Erythroblast (primary cell): ENCODE results near the gene NEDD4L.
"Not testable (repeated sequence)": the region's sequence is repeated elsewhere in the genome, so short reads cannot be mapped to it uniquely, and the experiment has no call there.

Experiments used
- DNase-seq, 2 experiments: peaks; one replicate each; lab custom pipeline; 2025; lab: John Stamatoyannopoulos, UW
- GATA1 ChIP-seq: IDR thresholded peaks from 2 replicates; pipeline ENCODE4 v1.6.1; 2011; ENCODE audit warnings: low read depth, mild to moderate bottlenecking, control low read depth, low read length, moderate library complexity
- POLR2A ChIP-seq: IDR thresholded peaks from 2 replicates; pipeline ENCODE4 v1.6.1; 2011; ENCODE audit warnings: mild to moderate bottlenecking, low read length

NEDD4L gene

GRCh38 chr18:58163004-58163590 is 119.1 kb downstream of the NEDD4L start:
- no peak for DNase-seq
- TF ChIP-seq POLR2A (no peak), GATA1 (no peak)

DNA sequence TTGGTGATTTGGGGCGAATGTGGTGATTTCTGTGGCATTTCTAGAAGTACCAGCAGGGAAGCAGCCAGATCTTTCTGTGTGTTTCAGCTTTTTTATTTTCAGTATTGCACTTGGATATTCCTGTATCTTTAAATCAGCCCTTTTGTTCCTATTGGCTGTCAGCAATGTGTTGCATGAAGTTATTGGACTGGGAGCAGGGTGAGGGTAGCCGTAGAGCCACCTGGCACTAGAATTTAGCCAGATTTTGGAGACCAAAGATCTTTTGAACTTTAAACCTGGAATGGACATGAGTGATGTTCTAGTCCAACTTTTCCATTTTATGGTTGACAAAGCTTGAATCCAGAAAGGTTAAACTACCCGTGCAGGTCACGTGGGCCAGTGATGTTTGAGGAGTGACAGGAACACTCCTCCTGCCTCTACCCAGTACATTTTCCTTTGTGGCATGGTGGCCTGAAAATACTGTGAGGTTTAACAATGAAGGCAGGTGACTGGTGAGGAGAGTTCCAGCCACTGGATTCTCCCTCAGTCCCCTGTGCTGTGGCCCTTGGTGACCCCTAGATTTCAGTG is 122.3 kb downstream of the NEDD4L start:
- TF ChIP-seq POLR2A (no peak), GATA1 (no peak)
- DNase-seq = no peak

DNA sequence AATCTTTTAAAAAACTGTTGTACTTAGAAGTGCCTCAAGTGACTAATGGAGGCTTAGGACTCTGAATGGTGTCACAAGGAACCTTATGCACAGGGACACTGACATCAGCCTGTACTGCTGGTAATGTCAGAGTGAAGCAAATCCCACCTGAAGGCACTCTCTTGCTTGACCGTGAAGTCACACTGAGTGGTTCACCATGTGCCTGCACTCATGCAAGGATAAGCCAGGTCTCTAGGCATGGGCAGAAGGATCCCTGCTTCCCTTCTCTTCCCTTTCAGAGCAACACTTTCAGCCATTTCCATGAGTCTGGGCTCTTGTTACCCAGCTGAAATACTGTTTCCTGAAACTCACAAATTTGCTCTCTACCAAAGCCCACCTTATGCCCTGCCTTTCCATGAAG is 123.0 kb downstream of the NEDD4L start:
- no peak for DNase-seq
- TF ChIP-seq POLR2A (no peak), GATA1 (no peak)

- TF ChIP-seq POLR2A (no peak), GATA1 (no peak)
- no peak for DNase-seq
Measured at GRCh38 chr18:58168221-58168620, 124.2 kb downstream of the NEDD4L start.

DNA sequence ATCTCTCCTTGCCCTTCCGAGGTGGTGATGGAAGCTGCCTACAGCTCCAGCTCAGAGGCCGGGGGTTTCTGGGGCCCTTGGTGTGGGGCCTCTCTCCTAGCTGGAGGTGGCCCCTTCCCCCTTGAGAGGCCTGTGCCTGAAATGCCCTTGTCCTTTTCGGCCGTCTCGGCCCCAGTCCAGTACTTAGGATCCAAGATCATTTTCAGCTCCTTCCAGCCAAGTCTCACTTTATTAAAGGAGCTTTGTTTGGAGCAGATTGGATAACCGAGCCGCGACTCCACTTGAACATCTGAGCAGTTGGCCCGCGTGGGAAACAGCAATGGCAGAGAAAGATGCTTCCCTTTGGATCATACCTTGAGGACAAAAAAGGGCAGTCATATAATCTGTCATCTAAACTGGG is 125.0 kb downstream of the NEDD4L start:
- DNase-seq = no peak
- TF ChIP-seq GATA1 = no peak
- TF ChIP-seq POLR2A = no peak

DNA sequence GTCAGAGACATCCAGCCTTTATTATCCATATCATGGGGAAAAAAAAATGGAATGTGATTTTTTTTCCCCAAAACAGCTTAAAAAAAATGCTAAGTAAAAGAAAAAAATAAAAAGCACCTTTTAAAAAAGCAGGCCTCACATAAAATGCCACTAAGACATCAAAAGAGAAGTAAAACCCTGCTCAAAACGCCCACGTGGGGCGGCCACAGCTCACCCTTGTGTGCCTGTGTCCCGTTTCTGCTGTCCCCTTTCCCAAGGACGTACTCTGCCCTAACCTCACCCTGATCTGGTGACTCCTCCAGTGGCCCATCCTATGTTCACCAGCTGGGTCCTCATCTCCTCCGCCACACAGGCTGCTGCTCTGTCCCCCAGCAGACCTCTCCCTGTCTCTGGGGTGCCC is 125.4 kb downstream of the NEDD4L start:
- no peak for TF ChIP-seq GATA1
- TF ChIP-seq POLR2A = no peak
- no peak for DNase-seq

DNA sequence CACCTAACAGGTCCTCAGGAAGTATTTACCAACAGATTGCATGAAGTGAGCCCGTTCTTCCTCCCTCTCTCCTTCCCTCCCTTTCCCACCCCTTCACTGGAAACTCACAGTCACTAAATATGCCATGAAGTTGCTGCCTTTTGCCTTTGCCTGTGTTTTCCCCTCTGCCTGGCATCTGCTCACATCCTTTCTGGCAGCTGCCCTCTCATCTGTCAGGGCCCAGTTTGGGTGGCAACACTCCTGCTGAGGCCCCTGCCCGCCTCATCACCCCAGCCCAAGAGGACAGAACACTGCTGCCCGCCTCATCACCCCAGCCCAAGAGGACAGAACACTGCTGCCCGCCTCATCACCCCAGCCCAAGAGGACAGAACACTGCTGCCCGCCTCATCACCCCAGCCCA is 126.0 kb downstream of the NEDD4L start:
- DNase-seq = not testable (repeated sequence)

- TF ChIP-seq POLR2A (no peak), GATA1 (no peak)
- no peak for DNase-seq
Measured at GRCh38 chr18:58172031-58172430, 128.0 kb downstream of the NEDD4L start.

- TF ChIP-seq GATA1 (no peak), POLR2A (no peak)
- no peak for DNase-seq
Measured at GRCh38 chr18:58174285-58174684, 130.3 kb downstream of the NEDD4L start.

- TF ChIP-seq GATA1 = no peak
- no peak for DNase-seq
Measured at GRCh38 chr18:58175122-58175785, 131.2 kb downstream of the NEDD4L start.

DNA sequence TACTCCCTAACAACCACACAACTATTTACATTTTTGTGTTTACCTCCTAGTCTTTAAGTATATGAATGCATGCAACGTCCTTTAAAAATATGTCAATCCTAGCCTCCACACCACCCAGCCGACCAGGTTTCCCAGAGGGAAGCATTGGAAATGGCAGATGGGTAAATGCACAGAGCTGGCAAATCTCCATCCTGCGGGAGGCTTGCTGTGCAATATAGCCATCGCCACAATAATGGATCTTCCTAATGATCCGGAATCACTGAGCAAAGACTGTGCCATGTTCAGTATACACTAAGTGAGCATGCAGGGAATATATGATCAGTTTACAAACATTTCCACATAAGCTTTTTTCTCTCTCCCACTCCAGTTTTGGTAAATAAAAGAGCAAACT is 131.8 kb downstream of the NEDD4L start:
- TF ChIP-seq POLR2A (no peak), GATA1 (no peak)

DNA sequence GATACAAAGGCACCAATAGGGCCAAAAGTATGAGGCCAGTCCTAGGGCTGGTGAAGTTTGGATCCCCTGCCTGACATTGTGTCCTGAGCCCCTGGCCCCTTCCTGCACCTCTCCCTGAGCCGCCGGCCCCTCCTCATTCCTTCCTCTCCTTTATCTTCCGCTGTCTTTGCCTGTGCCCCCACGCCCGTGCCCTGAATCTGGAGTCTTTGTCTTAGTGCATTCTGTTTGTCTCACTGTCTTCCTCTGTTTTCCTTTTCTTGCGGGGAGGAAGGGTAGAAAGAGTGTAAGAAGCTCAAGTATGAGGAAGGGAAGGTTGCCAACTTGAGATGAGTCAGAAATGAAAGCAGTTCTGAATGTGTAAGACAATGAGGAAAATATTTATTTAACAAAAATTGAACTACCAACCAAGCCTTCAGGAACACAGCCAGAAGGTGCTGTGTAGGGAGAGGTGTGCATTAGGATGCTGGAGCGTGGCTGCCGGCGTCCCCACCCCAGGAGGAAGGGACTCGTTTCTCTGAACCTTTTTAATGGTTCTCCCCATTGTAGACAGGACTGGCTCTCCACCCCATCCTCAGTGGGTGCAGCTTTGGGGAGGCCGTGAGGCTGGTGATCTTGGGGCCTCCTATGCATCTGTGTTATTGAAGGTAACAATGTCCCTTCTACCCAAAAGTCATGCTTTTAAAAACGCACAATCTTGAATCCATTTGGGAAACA is 133.1 kb downstream of the NEDD4L start:
- DNase-seq = no peak
- no peak for TF ChIP-seq GATA1
- no peak for TF ChIP-seq POLR2A

More for the DNA sequence above, 131.8 kb downstream of the NEDD4L start:
- no peak for DNase-seq

GRCh38 chr18:58177896-58178470 is 134.0 kb downstream of the NEDD4L start:
- DNase-seq = no peak
- TF ChIP-seq GATA1 (no peak), POLR2A (no peak)

DNA sequence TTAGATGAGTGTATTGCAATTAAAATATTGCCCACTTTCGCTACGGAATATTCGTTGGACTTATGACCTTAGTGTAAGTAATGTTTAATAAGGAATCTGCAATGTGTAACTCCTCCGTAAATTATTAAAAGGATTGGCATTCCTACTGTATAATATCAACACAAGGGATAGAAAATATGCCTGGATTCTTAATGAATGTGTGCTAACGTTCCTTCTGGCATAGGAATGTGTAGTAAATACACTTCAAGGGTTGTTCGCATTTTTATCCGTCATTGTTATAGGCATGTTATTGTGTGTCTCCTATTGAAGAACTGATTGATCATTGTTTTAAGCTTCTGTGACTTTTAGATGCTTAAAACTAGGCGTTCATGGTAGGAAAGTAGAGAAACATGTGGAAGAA is 134.5 kb downstream of the NEDD4L start:
- TF ChIP-seq GATA1 (no peak), POLR2A (no peak)
- DNase-seq = no peak

- TF ChIP-seq GATA1 = no peak
- no peak for TF ChIP-seq POLR2A
- DNase-seq = no peak
Measured at GRCh38 chr18:58180172-58180571, 136.1 kb downstream of the NEDD4L start.
